GM12878 (cell line): ENCODE results near the gene PCLO. TPM values are rescaled to one million over a fixed set of nuclear protein-coding genes. Genes with fewer than 3 reads are reported as not detected.

Experiments
- ATAC-seq: fragments of 200-7000 bp; cut with Tn5 transposase; 3 replicates; pipeline ENCODE4 v1.9.1; 2020; ENCODE audit warnings: mild to moderate bottlenecking, moderate library complexity
- BruUV-seq: library from RNA; stranded (reverse); fragments of 400-500 nt; replicated peaks from 2 replicates; lab custom pipeline; 2021; lab: Mats Ljungman, UMichigan
- CTCF ChIA-PET: fragments of 300-600 bp; sonication (Branson Sonifier 250); formaldehyde crosslinking; extraction: SDS; loops from one replicate; lab custom pipeline; 2021; ENCODE audit warnings: inconsistent platforms; lab: Yijun Ruan, JAX
- POLR2A ChIA-PET: fragments of 350-600 bp; formaldehyde crosslinking; extraction: SDS; loops from one replicate; lab custom pipeline; 2021; ENCODE audit warnings: inconsistent platforms; lab: Charles Lee
- RAD21 ChIA-PET: fragments of 300-600 bp; sonication (Branson Sonifier 250); formaldehyde crosslinking; loops from one replicate; lab custom pipeline; 2023; ENCODE audit warnings: antibody characterized with exemption; ENCODE audit not compliant: unreplicated experiment; lab: Charles Lee
- SMC1A ChIA-PET: fragments of 300-600 bp; sonication (Branson Sonifier 250); formaldehyde crosslinking; loops from one replicate; lab custom pipeline; 2023; ENCODE audit not compliant: unreplicated experiment, uncharacterized antibody; lab: Charles Lee
- DNase-seq: peaks from one replicate; pipeline ENCODE4 v3.0.0-alpha.2; 2011; ENCODE audit warnings: low read depth, low spot score
- FAIRE-seq: peaks from 3 replicates; lab custom pipeline; 2011; peaks lifted over from hg19 to GRCh38; lab: Jason Lieb, UNC
- H2AFZ ChIP-seq: 2 replicates; pipeline ENCODE4 v1.6.0; 2011; ENCODE audit warnings: low read depth, low read length, control low read depth; ENCODE audit not compliant: control insufficient read depth
- H3K27ac ChIP-seq: 2 replicates; pipeline ENCODE4 v1.5.1; 2011; ENCODE audit warnings: control low read depth; ENCODE audit not compliant: control insufficient read depth, insufficient read depth
- H3K27me3 ChIP-seq, 2 experiments: replicated peaks in 1 of 2; 2 replicates each; pipeline versions ENCODE4 v1.6.0 to v1.6.1; 2011; ENCODE audit warnings: low read length in 1 of 2; ENCODE audit not compliant: control insufficient read depth in 2 of 2, insufficient read depth in 2 of 2
- H3K36me3 ChIP-seq, 2 experiments: 2 replicates each; pipeline ENCODE4 v1.5.1; 2011; ENCODE audit warnings: low read length in 1 of 2; ENCODE audit not compliant: control insufficient read depth in 2 of 2, insufficient read depth in 2 of 2
- H3K4me1 ChIP-seq: 2 replicates; pipeline ENCODE4 v1.6.1; 2011; ENCODE audit warnings: mild to moderate bottlenecking, low read length, moderate library complexity, mixed read lengths; ENCODE audit not compliant: control insufficient read depth, insufficient read depth
- H3K4me2 ChIP-seq: 2 replicates; pipeline ENCODE4 v1.6.0; 2011; ENCODE audit warnings: control low read depth; ENCODE audit not compliant: control insufficient read depth, insufficient read depth
- H3K4me3 ChIP-seq: fragments of 200-600 bp; sonication (generic); 2 replicates; pipeline ENCODE4 v1.5.1; 2016
- H3K79me2 ChIP-seq: 2 replicates; pipeline ENCODE4 v1.6.0; 2011; ENCODE audit warnings: low read length; ENCODE audit not compliant: control insufficient read depth, insufficient read depth
- H3K9ac ChIP-seq: 2 replicates; pipeline ENCODE4 v1.8.0; 2011; ENCODE audit warnings: low read length, control low read depth, mixed read lengths; ENCODE audit not compliant: control insufficient read depth, insufficient read depth
- H3K9me3 ChIP-seq: replicated peaks from 3 replicates; pipeline ENCODE4 v1.5.1; 2011; ENCODE audit warnings: mild to moderate bottlenecking, low read length; ENCODE audit not compliant: control insufficient read depth, insufficient read depth
- H4K20me1 ChIP-seq: 2 replicates; pipeline ENCODE4 v1.6.0; 2011; ENCODE audit not compliant: control insufficient read depth, insufficient read depth
- CHD1 ChIP-seq: IDR thresholded peaks from 2 replicates; pipeline ENCODE4 v1.6.1; 2012; ENCODE audit warnings: low read depth, low read length, improper control_type of control experiment
- CREM ChIP-seq: IDR thresholded peaks from 2 replicates; pipeline ENCODE4 v1.6.1; 2014; ENCODE audit warnings: antibody characterized with exemption, low read depth
- CUX1 ChIP-seq: IDR thresholded peaks from 2 replicates; pipeline ENCODE4 v1.6.1; 2012; ENCODE audit warnings: improper control_type of control experiment, low read depth, low read length; ENCODE audit not compliant: insufficient replicate concordance
- ELK1 ChIP-seq: IDR thresholded peaks from 2 replicates; pipeline ENCODE4 v1.6.1; 2012; ENCODE audit warnings: low read depth, low read length, improper control_type of control experiment
- EP300 ChIP-seq, 2 experiments: fragments of 150-350 bp in 1 of 2; IDR thresholded peaks; 2 replicates each; pipeline ENCODE4 v1.6.1; 2011 to 2012; ENCODE audit warnings: low read depth in 2 of 2, low read length in 2 of 2, borderline replicate concordance in 1 of 2, improper control_type of control experiment in 1 of 2, inconsistent platforms in 1 of 2; ENCODE audit not compliant: control insufficient read depth in 1 of 2
- FOXK2 ChIP-seq: fragments of 450-650 bp; IDR thresholded peaks from 2 replicates; pipeline ENCODE4 v1.6.1; 2017; ENCODE audit warnings: mild to moderate bottlenecking, moderate library complexity
- NR2C2 ChIP-seq: IDR thresholded peaks from 2 replicates; pipeline ENCODE4 v1.6.1; 2011; ENCODE audit warnings: borderline replicate concordance, low read depth; ENCODE audit not compliant: control insufficient read depth, insufficient read length
- NR2F1 ChIP-seq: fragments of 450-650 bp; conservative IDR thresholded peaks from 2 replicates; pipeline ENCODE4 v1.6.1; 2017; ENCODE audit warnings: mild to moderate bottlenecking
- PML ChIP-seq: IDR thresholded peaks from 2 replicates; pipeline ENCODE4 v1.6.1; 2012; ENCODE audit warnings: low read length, inconsistent platforms
- RBBP5 ChIP-seq: fragments of 200-600 bp; sonication (generic); conservative IDR thresholded peaks from 2 replicates; pipeline ENCODE4 v1.6.1; 2016
- RFX5 ChIP-seq: IDR thresholded peaks from 2 replicates; pipeline ENCODE4 v1.6.1; 2011; ENCODE audit warnings: low read depth, low read length, improper control_type of control experiment
- TARDBP ChIP-seq: IDR thresholded peaks from 2 replicates; pipeline ENCODE4 v1.6.1; 2016; ENCODE audit warnings: borderline replicate concordance
- TCF3 ChIP-seq: IDR thresholded peaks from 2 replicates; pipeline ENCODE4 v1.6.1; 2012; ENCODE audit warnings: low read depth, mild to moderate bottlenecking, low read length, borderline replicate concordance; ENCODE audit not compliant: insufficient read depth
- YY1 ChIP-seq: IDR thresholded peaks from 2 replicates; pipeline ENCODE4 v1.6.1; 2011; ENCODE audit warnings: low read depth, mild to moderate bottlenecking, low read length
- WGBS: methylation state at CpG from one replicate; pipeline ENCODE4 v1.1.6; 2016; ENCODE audit warnings: low lambda C conversion rate; ENCODE audit not compliant: insufficient replicate concordance, insufficient coverage; ENCODE audit errors: missing lambda C conversion rate; 5-methylcytosine and 5-hydroxymethylcytosine counted together
- in situ Hi-C: fragments of 300-500 bp; cut with MboI; formaldehyde crosslinking; loops from 9 replicates; pipeline ENCODE4 v1.14.3; 2018; ENCODE audit warnings: mixed read lengths
- intact Hi-C: fragments of 100-400 bp; cut with micrococcal nuclease; formaldehyde crosslinking; loops from one replicate; pipeline ENCODE4 v1.14.2; 2022; ENCODE audit not compliant: unreplicated experiment
- polyA plus RNA-seq, 11 experiments: library from polyadenylated mRNA; depleted of rRNA in 4 of 11; unstranded in 6 of 11; stranded (reverse) in 5 of 11; fragments of >200 nt; fragmentation: Nextera tagmentation in 4 of 11; fragmentation: Illumina TruSeq in 1 of 11; extraction: Ambion mirVana in 4 of 11; extraction: Trizol in 1 of 11; gene quantifications; 1 replicate in 1 of 11; 2 replicates in 10 of 11; pipeline versions ENCODE4 v1.2.1 to v1.2.3, GENCODE V29; 2011 to 2016; ENCODE audit warnings: inconsistent platforms in 2 of 11, missing spikeins in 2 of 11, low read depth in 1 of 11
- total RNA-seq, 4 experiments: library from RNA; depleted of rRNA in 3 of 4; stranded (reverse); fragments of >200 nt in 3 of 4; fragmentation: Illumina TruSeq in 1 of 4; extraction: Trizol in 1 of 4; gene quantifications; 2 replicates each; pipeline versions ENCODE4 v1.2.1 to v1.2.3, GENCODE V29; 2013 to 2021
- TF ChIP-seq, protein P1 (sequence below): IDR thresholded peaks from 2 replicates; pipeline ENCODE4 v1.6.1; 2012; ENCODE audit warnings: mild to moderate bottlenecking, low read depth, low read length

Gene PCLO
- total and polyA plus RNA-seq, 10 of the 15 experiments (the other 5 are each of a cell fraction or from before 2014, with no cell fraction given) = 0.01 to 0.08 (median 0.03) TPM; not detected in 6

DNA sequence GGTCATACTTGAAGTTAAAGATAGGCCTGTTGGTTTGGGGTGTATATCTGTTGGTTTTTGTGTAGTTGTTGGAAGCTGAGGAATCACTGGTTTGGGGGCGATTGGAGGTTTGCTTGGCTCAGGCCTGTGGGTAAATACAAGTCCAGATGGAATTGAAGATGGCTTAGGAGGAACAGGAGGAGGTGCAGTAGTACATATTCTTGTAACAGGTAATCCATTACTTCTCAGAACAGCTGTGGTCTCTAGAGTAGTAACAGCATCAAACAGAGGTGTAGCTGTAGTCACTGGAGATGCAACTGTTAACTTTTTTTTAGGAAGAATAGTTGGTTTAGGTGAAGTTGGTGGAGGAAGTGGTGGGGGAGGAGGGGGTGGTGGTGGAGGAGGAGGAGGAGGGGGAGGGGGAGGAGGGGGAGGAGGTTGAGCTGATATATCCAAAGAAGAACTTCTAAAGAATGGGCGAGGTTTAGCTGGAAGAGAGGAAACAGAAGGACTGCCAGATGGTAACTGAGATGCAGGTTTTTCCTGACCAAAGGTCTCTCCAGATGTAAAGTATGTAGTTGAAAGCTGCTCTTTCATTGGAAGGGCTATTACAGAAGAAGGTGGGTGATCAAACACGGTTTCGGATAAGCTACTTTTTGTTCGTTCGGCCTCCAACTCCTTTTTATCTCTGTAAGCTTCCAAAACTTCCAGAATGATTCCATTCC, 209.2 kb downstream of the PCLO start:
- SMC1A ChIA-PET = interaction anchor here (0.9 to 2.3 kb wide), 2 partner anchors 10 to 15 kb away, joined by 3 to 8 read pairs; no protein-coding TSS in a partner anchor
- BruUV-seq = no TSS peak
- no peak overlapping the region for H3K4me2 ChIP-seq
- CTCF ChIA-PET = interaction anchor here (0.7 to 1.9 kb wide), 4 partner anchors 9 to 144 kb away, joined by 3 to 9 read pairs (median 4); no protein-coding TSS in a partner anchor
- H3K79me2 ChIP-seq = no peaks in the 10 kb centered on the region
- in situ Hi-C loops (no loop called here), intact Hi-C loops (no loop called here)
- no peaks in the 10 kb centered on the region for H3K4me1 ChIP-seq
- no peak overlapping the region for H3K27ac ChIP-seq
- DNase-seq (no peak), FAIRE-seq (no peak), ATAC-seq (no peak)
- H3K9me3 ChIP-seq = no peaks in the 10 kb centered on the region
- RAD21 ChIA-PET = no interaction called here
- no peaks in the 10 kb centered on the region for H4K20me1 ChIP-seq
- H2AFZ ChIP-seq = no peak overlapping the region
- no peaks in the 10 kb centered on the region for H3K36me3 ChIP-seq
- H3K27me3 ChIP-seq = no peaks in the 10 kb centered on the region
- POLR2A ChIA-PET = no interaction called here
- WGBS = 25% methylated on average over 6 of the region's 6 CpGs
- H3K9ac ChIP-seq = no peak overlapping the region
- H3K4me3 ChIP-seq = no peak overlapping the region
- TF ChIP-seq FOXK2 (no peak), TCF3 (no peak), CHD1 (no peak), PML (no peak), NR2C2 (no peak), YY1 (no peak), TARDBP (no peak), ELK1 (no peak), CUX1 (no peak), NR2F1 (no peak), RFX5 (no peak), RBBP5 (no peak), CREM (no peak), EP300 (IDR thresholded peaks at IDR 0.05; ENCODE audit: borderline replicate concordance in 1 of 2, control insufficient read depth in 1 of 2, low read depth in 2 of 2, low read length in 2 of 2) (no peak)
- TF ChIP-seq, protein P1, sequence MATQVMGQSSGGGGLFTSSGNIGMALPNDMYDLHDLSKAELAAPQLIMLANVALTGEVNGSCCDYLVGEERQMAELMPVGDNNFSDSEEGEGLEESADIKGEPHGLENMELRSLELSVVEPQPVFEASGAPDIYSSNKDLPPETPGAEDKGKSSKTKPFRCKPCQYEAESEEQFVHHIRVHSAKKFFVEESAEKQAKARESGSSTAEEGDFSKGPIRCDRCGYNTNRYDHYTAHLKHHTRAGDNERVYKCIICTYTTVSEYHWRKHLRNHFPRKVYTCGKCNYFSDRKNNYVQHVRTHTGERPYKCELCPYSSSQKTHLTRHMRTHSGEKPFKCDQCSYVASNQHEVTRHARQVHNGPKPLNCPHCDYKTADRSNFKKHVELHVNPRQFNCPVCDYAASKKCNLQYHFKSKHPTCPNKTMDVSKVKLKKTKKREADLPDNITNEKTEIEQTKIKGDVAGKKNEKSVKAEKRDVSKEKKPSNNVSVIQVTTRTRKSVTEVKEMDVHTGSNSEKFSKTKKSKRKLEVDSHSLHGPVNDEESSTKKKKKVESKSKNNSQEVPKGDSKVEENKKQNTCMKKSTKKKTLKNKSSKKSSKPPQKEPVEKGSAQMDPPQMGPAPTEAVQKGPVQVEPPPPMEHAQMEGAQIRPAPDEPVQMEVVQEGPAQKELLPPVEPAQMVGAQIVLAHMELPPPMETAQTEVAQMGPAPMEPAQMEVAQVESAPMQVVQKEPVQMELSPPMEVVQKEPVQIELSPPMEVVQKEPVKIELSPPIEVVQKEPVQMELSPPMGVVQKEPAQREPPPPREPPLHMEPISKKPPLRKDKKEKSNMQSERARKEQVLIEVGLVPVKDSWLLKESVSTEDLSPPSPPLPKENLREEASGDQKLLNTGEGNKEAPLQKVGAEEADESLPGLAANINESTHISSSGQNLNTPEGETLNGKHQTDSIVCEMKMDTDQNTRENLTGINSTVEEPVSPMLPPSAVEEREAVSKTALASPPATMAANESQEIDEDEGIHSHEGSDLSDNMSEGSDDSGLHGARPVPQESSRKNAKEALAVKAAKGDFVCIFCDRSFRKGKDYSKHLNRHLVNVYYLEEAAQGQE = no peak
